ENCODE results near the gene CRKL. TPM values are rescaled to one million over a fixed set of nuclear protein-coding genes. Genes with fewer than 3 reads are reported as not detected.
"Not testable (repeated sequence)": the region's sequence is repeated elsewhere in the genome, so short reads cannot be mapped to it uniquely, and the experiment has no call there.

The CRKL gene
- total RNA-seq, 1 experiment from 2014 or later: 106 TPM

DNA sequence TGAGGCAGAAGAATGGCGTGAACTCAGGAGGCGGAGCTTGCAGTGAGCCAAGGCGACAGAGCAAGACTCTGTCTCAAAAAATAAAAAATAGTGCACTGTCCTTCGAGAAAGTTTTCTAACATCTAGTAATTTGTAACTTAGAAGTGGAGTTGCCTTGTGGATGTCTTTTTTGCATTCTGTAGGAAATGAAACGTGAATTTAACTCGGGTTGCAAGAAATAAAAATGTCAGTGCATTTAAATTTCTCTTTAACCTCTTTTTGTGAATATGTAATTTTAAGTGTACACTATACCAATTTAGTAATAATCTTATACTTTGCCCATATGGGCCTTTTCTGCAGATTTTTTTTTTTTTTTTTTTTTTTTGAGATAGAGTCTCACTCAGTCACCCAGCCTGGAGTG is 26.2 kb upstream of the CRKL start:
- H3K27ac Mint-ChIP-seq: no peak overlapping the region
- WGBS (ENCODE audit: extremely low coverage, insufficient read length, low lambda C conversion rate): no CpG with 5 or more reads among the region's 6 CpGs
- no peaks in the 10 kb centered on the region for H4K20me1 ChIP-seq (ENCODE audit: control insufficient read depth, insufficient read depth, insufficient read length)
- H3T11ph ChIP-seq (ENCODE audit: low read length): no peak overlapping the region
- peaks cover 3 to 24% (median 14%) of the 10 kb centered on the region in 3 experiments; a peak in 5 of 7 replicates for H3K36me3 Mint-ChIP-seq (ENCODE audit: insufficient read depth in 1 of 3, low read depth in 3 of 3)
- TF ChIP-seq CTCF (conservative IDR thresholded peaks at IDR 0.05): no peak
- no peak overlapping the region for H3K4me2 ChIP-seq (ENCODE audit: insufficient read depth, insufficient read length, low read length)
- no peaks in the 10 kb centered on the region for H3K79me1 ChIP-seq (ENCODE audit: insufficient read depth, low read depth, low read length, poor library complexity, severe bottlenecking)
- H2AFZ ChIP-seq (ENCODE audit: low read length): no peak overlapping the region
- H3K4ac ChIP-seq (ENCODE audit: low read depth, low read length): no peak overlapping the region
- H4K5ac ChIP-seq (ENCODE audit: insufficient read length, low read depth, low read length): no peak overlapping the region
- H3K27me3 Mint-ChIP-seq (ENCODE audit: low read depth): no peaks in the 10 kb centered on the region
- no peaks in the 10 kb centered on the region for H3K4me1 ChIP-seq (ENCODE audit: insufficient read depth, low read length)
- H3K9ac ChIP-seq (ENCODE audit: extremely low read depth, insufficient read length, low read length): no peak overlapping the region
- H2BK20ac ChIP-seq (ENCODE audit: low read depth, low read length, poor library complexity, severe bottlenecking): no peak overlapping the region
- no peak overlapping the region for H2BK15ac ChIP-seq (ENCODE audit: low read depth, low read length)
- H3K4me1 Mint-ChIP-seq: no peaks in the 10 kb centered on the region
- H3K27me3 ChIP-seq (ENCODE audit: insufficient read depth, low read length): no peaks in the 10 kb centered on the region
- H3K9me3 ChIP-seq (ENCODE audit: control insufficient read depth, low read depth, low read length): no peaks in the 10 kb centered on the region
- no peak overlapping the region for H3K18ac ChIP-seq (ENCODE audit: insufficient read length, low read depth, low read length)
- no peak overlapping the region for H2BK5ac ChIP-seq (ENCODE audit: insufficient read length, low read length)
- H2BK120ac ChIP-seq (ENCODE audit: low read depth, low read length, poor library complexity, severe bottlenecking): no peak overlapping the region
- H3K79me2 ChIP-seq (ENCODE audit: insufficient read depth, low read length): no peaks in the 10 kb centered on the region
- H3K9me3 Mint-ChIP-seq: no peaks in the 10 kb centered on the region; a peak in 1 of 5 replicates
- no peaks in the 10 kb centered on the region for H3K23me2 ChIP-seq (ENCODE audit: insufficient read length, low read depth, low read length, poor library complexity, severe bottlenecking)
- no peak overlapping the region for H3K56ac ChIP-seq (ENCODE audit: insufficient read length, low read depth, low read length)
- no peak overlapping the region for H3K14ac ChIP-seq (ENCODE audit: insufficient read depth, low read length)
- H3K23ac ChIP-seq (ENCODE audit: insufficient read length, low read depth, low read length): no peak overlapping the region
- no peak overlapping the region for H3K27ac ChIP-seq (ENCODE audit: insufficient read length, low read depth, low read length)
- no peak overlapping the region for H2BK12ac ChIP-seq (ENCODE audit: insufficient read length, low read depth, low read length)
- no peak overlapping the region for H4K8ac ChIP-seq (replicated peaks; ENCODE audit: insufficient read length, low read depth, low read length)
- H2AK5ac ChIP-seq (ENCODE audit: insufficient read length, low read length): no peak overlapping the region
- H4K91ac ChIP-seq (ENCODE audit: insufficient read length, low read depth, low read length): no peak overlapping the region
- no peak overlapping the region for H3K4me3 Mint-ChIP-seq
- no peak for DNase-seq

DNA sequence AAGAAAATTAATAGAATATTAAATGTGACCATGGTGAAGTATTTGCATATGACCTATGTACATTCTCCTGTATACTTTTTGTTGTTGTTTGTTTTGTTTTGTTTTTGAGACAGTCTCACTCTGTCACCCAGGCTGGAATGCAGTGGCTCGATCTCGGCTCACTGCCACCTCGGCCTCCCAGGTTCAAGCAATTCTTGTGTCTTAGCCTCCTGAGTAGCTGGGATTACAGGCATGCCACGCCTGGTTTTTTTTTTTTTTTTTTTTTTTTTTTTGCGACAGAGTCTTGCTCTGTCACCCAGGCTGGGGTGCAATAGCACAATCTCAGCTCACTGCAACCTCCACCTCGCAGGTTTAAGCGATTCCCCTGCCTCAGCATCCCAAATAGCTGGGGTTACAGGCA is 19.5 kb upstream of the CRKL start:
- H4K5ac ChIP-seq (ENCODE audit: insufficient read length, low read depth, low read length); DNase-seq; H2BK15ac ChIP-seq (ENCODE audit: low read depth, low read length); H3K4me1 ChIP-seq (ENCODE audit: insufficient read depth, low read length); H2BK20ac ChIP-seq (ENCODE audit: low read depth, low read length, poor library complexity, severe bottlenecking); H4K91ac ChIP-seq (ENCODE audit: insufficient read length, low read depth, low read length); H3K14ac ChIP-seq (ENCODE audit: insufficient read depth, low read length); H3K9me3 ChIP-seq (ENCODE audit: control insufficient read depth, low read depth, low read length); H3K27ac ChIP-seq (ENCODE audit: insufficient read length, low read depth, low read length); H3K27me3 ChIP-seq (ENCODE audit: insufficient read depth, low read length); H3K56ac ChIP-seq (ENCODE audit: insufficient read length, low read depth, low read length); H3K9ac ChIP-seq (ENCODE audit: extremely low read depth, insufficient read length, low read length); H4K8ac ChIP-seq (replicated peaks; ENCODE audit: insufficient read length, low read depth, low read length); H3K27me3 Mint-ChIP-seq (ENCODE audit: low read depth); H3K23me2 ChIP-seq (ENCODE audit: insufficient read length, low read depth, low read length, poor library complexity, severe bottlenecking); H3K36me3 Mint-ChIP-seq (ENCODE audit: insufficient read depth in 1 of 3, low read depth in 3 of 3); H2AFZ ChIP-seq (ENCODE audit: low read length); H3K4me1 Mint-ChIP-seq; H2BK5ac ChIP-seq (ENCODE audit: insufficient read length, low read length); H3K79me1 ChIP-seq (ENCODE audit: insufficient read depth, low read depth, low read length, poor library complexity, severe bottlenecking); H2BK12ac ChIP-seq (ENCODE audit: insufficient read length, low read depth, low read length); H4K20me1 ChIP-seq (ENCODE audit: control insufficient read depth, insufficient read depth, insufficient read length); H3K4me3 Mint-ChIP-seq; H3K27ac Mint-ChIP-seq; H3K18ac ChIP-seq (ENCODE audit: insufficient read length, low read depth, low read length); H2AK5ac ChIP-seq (ENCODE audit: insufficient read length, low read length); H3K9me3 Mint-ChIP-seq; H3K4me2 ChIP-seq (ENCODE audit: insufficient read depth, insufficient read length, low read length); H3K23ac ChIP-seq (ENCODE audit: insufficient read length, low read depth, low read length); H3T11ph ChIP-seq (ENCODE audit: low read length); H3K79me2 ChIP-seq (ENCODE audit: insufficient read depth, low read length); H3K4ac ChIP-seq (ENCODE audit: low read depth, low read length); H2BK120ac ChIP-seq (ENCODE audit: low read depth, low read length, poor library complexity, severe bottlenecking): not testable (repeated sequence)
- WGBS (ENCODE audit: extremely low coverage, insufficient read length, low lambda C conversion rate): no CpG with 5 or more reads among the region's 7 CpGs
